ENCODE results near the gene C1QTNF9B. TPM values are rescaled to one million over a fixed set of nuclear protein-coding genes. Genes with fewer than 3 reads are reported as not detected.

C1QTNF9B gene
- total and polyA plus RNA-seq, 2 of the 8 experiments (the other 6 are each of a cell fraction or from before 2014, with no cell fraction given), result 0.11 TPM; not detected in 1

GRCh38 chr13:23912469-23912868, 15.2 kb upstream of the C1QTNF9B start (continued):
- TF ChIP-seq, protein P1, sequence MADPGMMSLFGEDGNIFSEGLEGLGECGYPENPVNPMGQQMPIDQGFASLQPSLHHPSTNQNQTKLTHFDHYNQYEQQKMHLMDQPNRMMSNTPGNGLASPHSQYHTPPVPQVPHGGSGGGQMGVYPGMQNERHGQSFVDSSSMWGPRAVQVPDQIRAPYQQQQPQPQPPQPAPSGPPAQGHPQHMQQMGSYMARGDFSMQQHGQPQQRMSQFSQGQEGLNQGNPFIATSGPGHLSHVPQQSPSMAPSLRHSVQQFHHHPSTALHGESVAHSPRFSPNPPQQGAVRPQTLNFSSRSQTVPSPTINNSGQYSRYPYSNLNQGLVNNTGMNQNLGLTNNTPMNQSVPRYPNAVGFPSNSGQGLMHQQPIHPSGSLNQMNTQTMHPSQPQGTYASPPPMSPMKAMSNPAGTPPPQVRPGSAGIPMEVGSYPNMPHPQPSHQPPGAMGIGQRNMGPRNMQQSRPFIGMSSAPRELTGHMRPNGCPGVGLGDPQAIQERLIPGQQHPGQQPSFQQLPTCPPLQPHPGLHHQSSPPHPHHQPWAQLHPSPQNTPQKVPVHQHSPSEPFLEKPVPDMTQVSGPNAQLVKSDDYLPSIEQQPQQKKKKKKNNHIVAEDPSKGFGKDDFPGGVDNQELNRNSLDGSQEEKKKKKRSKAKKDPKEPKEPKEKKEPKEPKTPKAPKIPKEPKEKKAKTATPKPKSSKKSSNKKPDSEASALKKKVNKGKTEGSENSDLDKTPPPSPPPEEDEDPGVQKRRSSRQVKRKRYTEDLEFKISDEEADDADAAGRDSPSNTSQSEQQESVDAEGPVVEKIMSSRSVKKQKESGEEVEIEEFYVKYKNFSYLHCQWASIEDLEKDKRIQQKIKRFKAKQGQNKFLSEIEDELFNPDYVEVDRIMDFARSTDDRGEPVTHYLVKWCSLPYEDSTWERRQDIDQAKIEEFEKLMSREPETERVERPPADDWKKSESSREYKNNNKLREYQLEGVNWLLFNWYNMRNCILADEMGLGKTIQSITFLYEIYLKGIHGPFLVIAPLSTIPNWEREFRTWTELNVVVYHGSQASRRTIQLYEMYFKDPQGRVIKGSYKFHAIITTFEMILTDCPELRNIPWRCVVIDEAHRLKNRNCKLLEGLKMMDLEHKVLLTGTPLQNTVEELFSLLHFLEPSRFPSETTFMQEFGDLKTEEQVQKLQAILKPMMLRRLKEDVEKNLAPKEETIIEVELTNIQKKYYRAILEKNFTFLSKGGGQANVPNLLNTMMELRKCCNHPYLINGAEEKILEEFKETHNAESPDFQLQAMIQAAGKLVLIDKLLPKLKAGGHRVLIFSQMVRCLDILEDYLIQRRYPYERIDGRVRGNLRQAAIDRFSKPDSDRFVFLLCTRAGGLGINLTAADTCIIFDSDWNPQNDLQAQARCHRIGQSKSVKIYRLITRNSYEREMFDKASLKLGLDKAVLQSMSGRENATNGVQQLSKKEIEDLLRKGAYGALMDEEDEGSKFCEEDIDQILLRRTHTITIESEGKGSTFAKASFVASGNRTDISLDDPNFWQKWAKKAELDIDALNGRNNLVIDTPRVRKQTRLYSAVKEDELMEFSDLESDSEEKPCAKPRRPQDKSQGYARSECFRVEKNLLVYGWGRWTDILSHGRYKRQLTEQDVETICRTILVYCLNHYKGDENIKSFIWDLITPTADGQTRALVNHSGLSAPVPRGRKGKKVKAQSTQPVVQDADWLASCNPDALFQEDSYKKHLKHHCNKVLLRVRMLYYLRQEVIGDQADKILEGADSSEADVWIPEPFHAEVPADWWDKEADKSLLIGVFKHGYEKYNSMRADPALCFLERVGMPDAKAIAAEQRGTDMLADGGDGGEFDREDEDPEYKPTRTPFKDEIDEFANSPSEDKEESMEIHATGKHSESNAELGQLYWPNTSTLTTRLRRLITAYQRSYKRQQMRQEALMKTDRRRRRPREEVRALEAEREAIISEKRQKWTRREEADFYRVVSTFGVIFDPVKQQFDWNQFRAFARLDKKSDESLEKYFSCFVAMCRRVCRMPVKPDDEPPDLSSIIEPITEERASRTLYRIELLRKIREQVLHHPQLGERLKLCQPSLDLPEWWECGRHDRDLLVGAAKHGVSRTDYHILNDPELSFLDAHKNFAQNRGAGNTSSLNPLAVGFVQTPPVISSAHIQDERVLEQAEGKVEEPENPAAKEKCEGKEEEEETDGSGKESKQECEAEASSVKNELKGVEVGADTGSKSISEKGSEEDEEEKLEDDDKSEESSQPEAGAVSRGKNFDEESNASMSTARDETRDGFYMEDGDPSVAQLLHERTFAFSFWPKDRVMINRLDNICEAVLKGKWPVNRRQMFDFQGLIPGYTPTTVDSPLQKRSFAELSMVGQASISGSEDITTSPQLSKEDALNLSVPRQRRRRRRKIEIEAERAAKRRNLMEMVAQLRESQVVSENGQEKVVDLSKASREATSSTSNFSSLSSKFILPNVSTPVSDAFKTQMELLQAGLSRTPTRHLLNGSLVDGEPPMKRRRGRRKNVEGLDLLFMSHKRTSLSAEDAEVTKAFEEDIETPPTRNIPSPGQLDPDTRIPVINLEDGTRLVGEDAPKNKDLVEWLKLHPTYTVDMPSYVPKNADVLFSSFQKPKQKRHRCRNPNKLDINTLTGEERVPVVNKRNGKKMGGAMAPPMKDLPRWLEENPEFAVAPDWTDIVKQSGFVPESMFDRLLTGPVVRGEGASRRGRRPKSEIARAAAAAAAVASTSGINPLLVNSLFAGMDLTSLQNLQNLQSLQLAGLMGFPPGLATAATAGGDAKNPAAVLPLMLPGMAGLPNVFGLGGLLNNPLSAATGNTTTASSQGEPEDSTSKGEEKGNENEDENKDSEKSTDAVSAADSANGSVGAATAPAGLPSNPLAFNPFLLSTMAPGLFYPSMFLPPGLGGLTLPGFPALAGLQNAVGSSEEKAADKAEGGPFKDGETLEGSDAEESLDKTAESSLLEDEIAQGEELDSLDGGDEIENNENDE (IDR thresholded peaks at IDR 0.05; ENCODE audit: insufficient replicate concordance, low read length), result no peak
- TF ChIP-seq CHD2 (IDR thresholded peaks at IDR 0.05; ENCODE audit: low read length), result no peak
- no peak for TF ChIP-seq HDAC2 (IDR thresholded peaks at IDR 0.05; ENCODE audit: borderline replicate concordance in 1 of 2, low read depth in 2 of 2, low read length in 2 of 2)
- TF ChIP-seq ZNF274 (IDR thresholded peaks at IDR 0.05; ENCODE audit: borderline replicate concordance, extremely low read depth, low read length), result no peak
- no peak for TF ChIP-seq PHF8 (conservative IDR thresholded peaks at IDR 0.05; ENCODE audit: low read depth, low read length)
- no peak for TF ChIP-seq BACH1 (IDR thresholded peaks at IDR 0.05; ENCODE audit: low read length)
- no peak for TF ChIP-seq CBX8 (IDR thresholded peaks at IDR 0.05; ENCODE audit: borderline replicate concordance, low read depth, low read length)
- TF ChIP-seq SAP30 (IDR thresholded peaks at IDR 0.05; ENCODE audit: insufficient read depth, insufficient replicate concordance, low read length), result no peak
- no peak for TF ChIP-seq JUN (IDR thresholded peaks at IDR 0.05; ENCODE audit: low read depth, low read length)
